H1 (cell line): ENCODE data around the gene PTPN7. TPM values are rescaled to one million over a fixed set of nuclear protein-coding genes. Genes with fewer than 3 reads are reported as not detected.

Experiments
- KDM1A ChIP-seq: fragments of 200-600, 300-600 bp; sonication (generic); IDR thresholded peaks from 2 replicates; pipeline ENCODE4 v1.7.1; 2016; ENCODE audit warnings: mild to moderate bottlenecking, low read length, borderline replicate concordance
- POLR2A ChIP-seq, 2 experiments: IDR thresholded peaks; 1 replicate in 1 of 2; 2 replicates in 1 of 2; pipeline ENCODE4 v1.6.1; 2011; ENCODE audit warnings: low read depth in 2 of 2, low read length in 2 of 2, mild to moderate bottlenecking in 2 of 2; ENCODE audit errors: control extremely low read depth in 1 of 2
- SIRT6 ChIP-seq: IDR thresholded peaks from one replicate; pipeline ENCODE4 v1.7.1; 2012; ENCODE audit warnings: low read length, inconsistent platforms
- SP2 ChIP-seq: IDR thresholded peaks from 2 replicates; pipeline ENCODE4 v1.6.1; 2012; ENCODE audit warnings: mild to moderate bottlenecking, low read length, inconsistent platforms
- SRF ChIP-seq: IDR thresholded peaks from 2 replicates; pipeline ENCODE4 v1.6.1; 2011; ENCODE audit warnings: mild to moderate bottlenecking, low read depth, low read length, moderate library complexity
- TAF7 ChIP-seq: optimal IDR thresholded peaks from 2 replicates; pipeline ENCODE3; 2011; ENCODE audit warnings: low read depth, mild to moderate bottlenecking, inconsistent platforms, low read length, moderate library complexity, borderline replicate concordance
- polyA plus RNA-seq, 7 experiments: library from polyadenylated mRNA; depleted of rRNA in 3 of 7; stranded (reverse) in 5 of 7; unstranded in 2 of 7; fragments of >200 nt in 5 of 7; fragments of 200-250 nt in 2 of 7; gene quantifications; 1 replicate in 5 of 7; 2 replicates in 1 of 7; 4 replicates in 1 of 7; pipeline versions ENCODE4 v1.2.1 to v1.2.3, GENCODE V29; 2011 to 2013; ENCODE audit warnings: missing spikeins in 2 of 7, mixed read lengths in 2 of 7
- total RNA-seq: library from RNA; stranded (reverse); fragmentation: NEBNext Ultra II Directional; extraction: Animal tissue kit (Norgen Biotek cat#: 25700); gene quantifications from 2 replicates; pipeline ENCODE4 v1.2.1, GENCODE V29; 2021

PTPN7 gene
- total and polyA plus RNA-seq, 2 of the 8 experiments (the other 6 are each of a cell fraction or from before 2014, with no cell fraction given) = 0.20 TPM; not detected in 1

GRCh38 chr1:202161151-202162046, 997 bp upstream of the PTPN7 start (continued):
- no peak for TF ChIP-seq KDM1A
- no peak for TF ChIP-seq SIRT6
- TF ChIP-seq SRF = no peak
- no peak for TF ChIP-seq SP2
- TF ChIP-seq POLR2A (IDR thresholded peaks at IDR 0.05; ENCODE audit: control extremely low read depth in 1 of 2, low read depth in 2 of 2, low read length in 2 of 2) = no peak
- TF ChIP-seq TAF7 = no peak
- TF ChIP-seq, all 59 proteins: peak for 0
